Renal cortex interstitium (tissue), 3 donors: ENCODE results near the gene THBS4. TPM values are rescaled to one million over a fixed set of nuclear protein-coding genes. Genes with fewer than 3 reads are reported as not detected.

Source experiments
- polyA plus RNA-seq, 3 donors: library from polyadenylated mRNA; unstranded; fragments of 120-200 nt; gene quantifications; one replicate each; pipeline ENCODE4 v1.2.1, GENCODE V29; 2013; ENCODE audit not compliant: insufficient read length in 3 of 3

Gene THBS4
- polyA plus RNA-seq, 3 donors = 14.2 to 18.8 (median 18.6) TPM

Other genes with a start within 250 kb of the THBS4 start
- gene MTX3, start 44.1 kb upstream of the THBS4 start, polyA plus RNA-seq = 10 to 100 TPM; 22.5 to 33.6 (median 24.0) TPM
- gene SERINC5, start 220.7 kb downstream of the THBS4 start, polyA plus RNA-seq = 10 to 100 TPM; 44.7 to 57.2 (median 55.5) TPM